HG02759 (cell line): Measurements from ENCODE around the gene CCDC88C.

Experiments used
- ATAC-seq: cut with Tn5 transposase; IDR thresholded peaks from one replicate; pipeline ENCODE4 v1.9.1; 2021; ENCODE audit warnings: mild to moderate bottlenecking, moderate library complexity; ENCODE audit not compliant: unreplicated experiment

The CCDC88C gene

GRCh38 chr14:91399868-91400640, 17.6 kb downstream of the CCDC88C start:
- ATAC-seq: peak; percentile 42

- no peak for ATAC-seq
These were observed 18.9 kb downstream of the CCDC88C start for GRCh38 chr14:91398707-91399106.

- ATAC-seq: no peak
These were observed 19.5 kb downstream of the CCDC88C start for GRCh38 chr14:91397965-91398591.

- peak; percentile 78 for ATAC-seq
These were observed 20.4 kb downstream of the CCDC88C start for GRCh38 chr14:91396959-91397815.

- no peak for ATAC-seq
These were observed 21.5 kb downstream of the CCDC88C start for GRCh38 chr14:91396013-91396660.

- ATAC-seq: no peak
These were observed 22.2 kb downstream of the CCDC88C start for GRCh38 chr14:91395466-91395865.

- ATAC-seq: no peak
These were observed 23.2 kb downstream of the CCDC88C start for GRCh38 chr14:91394105-91395081.

- ATAC-seq: no peak
These were observed 24.9 kb downstream of the CCDC88C start for GRCh38 chr14:91392623-91393303.

- no peak for ATAC-seq
These were observed 27.3 kb downstream of the CCDC88C start for GRCh38 chr14:91390165-91390778.

GRCh38 chr14:91389150-91389549, 28.5 kb downstream of the CCDC88C start:
- no peak for ATAC-seq

GRCh38 chr14:91388551-91388975, 29.1 kb downstream of the CCDC88C start:
- ATAC-seq: peak; percentile 75

GRCh38 chr14:91387951-91388381, 29.7 kb downstream of the CCDC88C start:
- ATAC-seq: no peak

GRCh38 chr14:91387169-91387835, 30.3 kb downstream of the CCDC88C start:
- no peak for ATAC-seq

- ATAC-seq: no peak
These were observed 31.9 kb downstream of the CCDC88C start for GRCh38 chr14:91385697-91386096.

GRCh38 chr14:91385224-91385623, 32.4 kb downstream of the CCDC88C start:
- ATAC-seq: no peak

- no peak for ATAC-seq
These were observed 34.2 kb downstream of the CCDC88C start for GRCh38 chr14:91383439-91383838.

- no peak for ATAC-seq
These were observed 35.6 kb downstream of the CCDC88C start for GRCh38 chr14:91381801-91382670.
